ENCODE results near the gene FBXW5. TPM values are rescaled to one million over a fixed set of nuclear protein-coding genes. Genes with fewer than 3 reads are reported as not detected.

Gene FBXW5
- total and polyA plus RNA-seq, 10 of the 15 experiments (the other 5 are each of a cell fraction or from before 2014, with no cell fraction given), result 0.21 to 97.3 (median 44.5) TPM

- H2AFZ ChIP-seq (ENCODE audit: control insufficient read depth, low read depth, low read length), result no peak overlapping the region
- no peaks in the 10 kb centered on the region for H4K20me1 ChIP-seq (ENCODE audit: control insufficient read depth, insufficient read depth)
- POLR2A ChIA-PET, result no interaction called here
- SMC1A ChIA-PET (ENCODE audit: uncharacterized antibody, unreplicated experiment), result interaction anchor here (0.6 kb wide), 1 partner anchor 12 kb away, joined by 3 read pairs; no protein-coding TSS in a partner anchor
- ATAC-seq (no peak), FAIRE-seq (no peak), DNase-seq (ENCODE audit: low read depth, low spot score) (no peak)
- CTCF ChIA-PET, result interaction anchor here (1.0 kb wide), 1 partner anchor 82 kb away, joined by 4 read pairs; no protein-coding TSS in a partner anchor
- H3K27me3 ChIP-seq (replicated peaks in 1 of 2; ENCODE audit: control insufficient read depth in 2 of 2, insufficient read depth in 2 of 2, low read length in 1 of 2), result no peaks in the 10 kb centered on the region
- peaks cover 6% of the 10 kb centered on the region; the same call in 1 of the 2 replicates for H3K4me1 ChIP-seq (ENCODE audit: control insufficient read depth, insufficient read depth, low read length)
- intact Hi-C loops (cut with micrococcal nuclease; ENCODE audit: unreplicated experiment) (no loop called here), in situ Hi-C loops (cut with MboI) (no loop called here)
- no peak overlapping the region for H3K4me2 ChIP-seq (ENCODE audit: control insufficient read depth, insufficient read depth)
- 80% methylated on average over 33 of the region's 44 CpGs for WGBS (ENCODE audit: insufficient coverage, insufficient replicate concordance, low lambda C conversion rate, missing lambda C conversion rate)
- H3K79me2 ChIP-seq (ENCODE audit: control insufficient read depth, insufficient read depth, low read length), result no peaks in the 10 kb centered on the region
- H3K36me3 ChIP-seq (ENCODE audit: control insufficient read depth in 2 of 2, insufficient read depth in 2 of 2, low read length in 1 of 2), result no peaks in the 10 kb centered on the region
- H3K27ac ChIP-seq (ENCODE audit: control insufficient read depth, insufficient read depth), result no peak overlapping the region
- no peaks in the 10 kb centered on the region for H3K9me3 ChIP-seq (replicated peaks; ENCODE audit: control insufficient read depth, insufficient read depth, low read length)
- no peak overlapping the region for H3K4me3 ChIP-seq
- RAD21 ChIA-PET (ENCODE audit: unreplicated experiment), result interaction anchor here (0.6 kb wide), 1 partner anchor 267 kb away, joined by 3 read pairs; no protein-coding TSS in a partner anchor
- no TSS peak for BruUV-seq (replicated peaks)
- H3K9ac ChIP-seq (ENCODE audit: control insufficient read depth, insufficient read depth, low read length), result no peak overlapping the region
- no peak for TF ChIP-seq E2F4 (IDR thresholded peaks at IDR 0.05; ENCODE audit: low read depth, low read length)
- TF ChIP-seq SUPT20H (IDR thresholded peaks at IDR 0.05; ENCODE audit: borderline replicate concordance, control insufficient read depth, low read depth, low read length), result no peak
- no peak for TF ChIP-seq REST (IDR thresholded peaks at IDR 0.05; ENCODE audit: low read depth, low read length)
- TF ChIP-seq PRDM15 (CRISPR knock-in tag; IDR thresholded peaks at IDR 0.05), result no peak
- no peak for TF ChIP-seq ESRRA (IDR thresholded peaks at IDR 0.05; ENCODE audit: low read length)
- TF ChIP-seq TCF7 (IDR thresholded peaks at IDR 0.05; ENCODE audit: borderline replicate concordance), result no peak
- no peak for TF ChIP-seq RB1 (IDR thresholded peaks at IDR 0.05; ENCODE audit: borderline replicate concordance)
- no peak for TF ChIP-seq ZZZ3 (IDR thresholded peaks at IDR 0.05; ENCODE audit: control insufficient read depth, insufficient read length, low read depth)
- TF ChIP-seq STAT3 (IDR thresholded peaks at IDR 0.05; ENCODE audit: low read depth, low read length), result no peak
- TF ChIP-seq TBL1XR1 (IDR thresholded peaks at IDR 0.05; ENCODE audit: low read depth, low read length), result no peak
- no peak for TF ChIP-seq MEF2A (IDR thresholded peaks at IDR 0.05; ENCODE audit: insufficient read depth, low read depth, low read length)
- TF ChIP-seq NFYA (IDR thresholded peaks at IDR 0.05; ENCODE audit: borderline replicate concordance, low read depth, low read length), result no peak
- TF ChIP-seq ZNF217 (IDR thresholded peaks at IDR 0.05), result no peak
- TF ChIP-seq RAD51 (IDR thresholded peaks at IDR 0.05), result no peak
- TF ChIP-seq FOXM1 (IDR thresholded peaks at IDR 0.05; ENCODE audit: low read depth, low read length), result no peak
- TF ChIP-seq SREBF1 (IDR thresholded peaks at IDR 0.05; ENCODE audit: low read length), result no peak
These were observed 8.6 kb upstream of the FBXW5 start for GRCh38 chr9:136952876-136953770.
